AG09309 (cell line): Measurements from ENCODE around the gene KCNJ18.
"Not testable (repeated sequence)": the region's sequence is repeated elsewhere in the genome, so short reads cannot be mapped to it uniquely, and the experiment has no call there.

Source experiments
- DNase-seq: peaks from one replicate; pipeline ENCODE4 v3.0.0-alpha.2; 2010; ENCODE audit warnings: low read depth
- H3K4me3 ChIP-seq: 2 replicates; pipeline ENCODE4 v1.5.1; 2011; ENCODE audit warnings: mild to moderate bottlenecking, low read depth, low read length, moderate library complexity; ENCODE audit not compliant: control insufficient read depth
- TF ChIP-seq, protein P1 (sequence below): IDR thresholded peaks from 2 replicates; pipeline ENCODE4 v1.5.1; 2011; ENCODE audit warnings: mild to moderate bottlenecking, low read depth, low read length, inconsistent platforms; ENCODE audit not compliant: insufficient read depth, control insufficient read depth; ENCODE audit errors: missing control alignments

KCNJ18 gene

DNA sequence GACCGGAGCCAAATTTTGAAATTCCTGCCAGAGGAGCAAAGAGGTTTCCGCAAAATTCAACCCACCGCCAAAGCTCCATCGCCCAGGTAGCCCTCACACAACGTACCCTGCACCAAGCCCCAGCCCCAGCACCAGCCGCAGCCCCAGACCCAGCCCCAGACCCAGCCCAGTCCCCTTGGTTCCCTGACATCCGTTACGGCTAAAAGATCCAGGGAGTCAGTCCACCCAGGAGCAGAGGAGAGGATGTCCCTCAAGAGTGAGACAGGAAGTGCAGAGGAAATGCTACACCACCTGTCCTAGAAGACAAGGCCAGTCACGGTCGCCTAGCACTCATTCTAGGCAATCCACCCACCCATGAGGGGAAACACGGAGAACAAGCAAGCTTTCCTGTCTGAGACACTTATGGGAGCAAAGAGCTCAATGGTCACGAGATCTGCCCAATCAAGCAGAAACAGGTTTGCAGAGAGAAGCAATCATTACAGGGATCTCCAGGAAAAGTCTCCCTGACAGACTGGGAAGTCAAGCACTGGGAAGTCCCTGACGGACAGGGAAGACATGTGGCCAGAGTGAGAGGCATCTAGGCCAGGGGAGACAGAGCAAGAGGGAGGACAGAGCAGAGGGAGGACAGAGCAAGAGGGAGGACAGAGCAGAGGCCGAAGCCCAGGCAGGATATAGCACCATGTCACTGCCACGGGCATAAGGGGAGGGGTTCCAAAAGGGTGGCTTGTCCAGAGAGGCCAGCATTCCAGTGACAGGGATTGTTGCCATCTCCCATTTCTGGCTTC is 15.0 kb upstream of the KCNJ18 start:
- no peak for DNase-seq
- TF ChIP-seq, protein P1, sequence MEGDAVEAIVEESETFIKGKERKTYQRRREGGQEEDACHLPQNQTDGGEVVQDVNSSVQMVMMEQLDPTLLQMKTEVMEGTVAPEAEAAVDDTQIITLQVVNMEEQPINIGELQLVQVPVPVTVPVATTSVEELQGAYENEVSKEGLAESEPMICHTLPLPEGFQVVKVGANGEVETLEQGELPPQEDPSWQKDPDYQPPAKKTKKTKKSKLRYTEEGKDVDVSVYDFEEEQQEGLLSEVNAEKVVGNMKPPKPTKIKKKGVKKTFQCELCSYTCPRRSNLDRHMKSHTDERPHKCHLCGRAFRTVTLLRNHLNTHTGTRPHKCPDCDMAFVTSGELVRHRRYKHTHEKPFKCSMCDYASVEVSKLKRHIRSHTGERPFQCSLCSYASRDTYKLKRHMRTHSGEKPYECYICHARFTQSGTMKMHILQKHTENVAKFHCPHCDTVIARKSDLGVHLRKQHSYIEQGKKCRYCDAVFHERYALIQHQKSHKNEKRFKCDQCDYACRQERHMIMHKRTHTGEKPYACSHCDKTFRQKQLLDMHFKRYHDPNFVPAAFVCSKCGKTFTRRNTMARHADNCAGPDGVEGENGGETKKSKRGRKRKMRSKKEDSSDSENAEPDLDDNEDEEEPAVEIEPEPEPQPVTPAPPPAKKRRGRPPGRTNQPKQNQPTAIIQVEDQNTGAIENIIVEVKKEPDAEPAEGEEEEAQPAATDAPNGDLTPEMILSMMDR, result no peak
- no peak overlapping the region for H3K4me3 ChIP-seq

DNA sequence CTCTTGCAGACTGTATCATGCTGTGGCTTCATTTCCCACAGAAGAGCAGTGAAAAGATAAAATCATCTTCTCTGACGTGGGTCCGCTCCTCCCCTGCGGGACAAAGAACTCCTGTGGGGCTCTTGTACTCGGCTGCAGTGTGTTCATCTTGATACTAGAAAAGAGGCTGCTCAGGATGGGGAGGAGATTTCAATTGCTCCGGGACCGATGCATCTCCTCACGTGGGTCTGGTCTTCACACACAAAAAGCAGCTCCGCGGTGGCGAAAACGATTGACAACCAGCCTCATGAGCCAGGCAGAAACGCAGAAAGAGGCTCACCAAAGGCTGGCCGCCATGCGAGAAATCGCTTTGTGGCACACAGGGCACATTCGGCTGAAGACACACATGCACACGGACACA is 14.4 kb upstream of the KCNJ18 start:
- TF ChIP-seq, protein P1, result no peak
- no peak overlapping the region for H3K4me3 ChIP-seq
- DNase-seq, result no peak

DNA sequence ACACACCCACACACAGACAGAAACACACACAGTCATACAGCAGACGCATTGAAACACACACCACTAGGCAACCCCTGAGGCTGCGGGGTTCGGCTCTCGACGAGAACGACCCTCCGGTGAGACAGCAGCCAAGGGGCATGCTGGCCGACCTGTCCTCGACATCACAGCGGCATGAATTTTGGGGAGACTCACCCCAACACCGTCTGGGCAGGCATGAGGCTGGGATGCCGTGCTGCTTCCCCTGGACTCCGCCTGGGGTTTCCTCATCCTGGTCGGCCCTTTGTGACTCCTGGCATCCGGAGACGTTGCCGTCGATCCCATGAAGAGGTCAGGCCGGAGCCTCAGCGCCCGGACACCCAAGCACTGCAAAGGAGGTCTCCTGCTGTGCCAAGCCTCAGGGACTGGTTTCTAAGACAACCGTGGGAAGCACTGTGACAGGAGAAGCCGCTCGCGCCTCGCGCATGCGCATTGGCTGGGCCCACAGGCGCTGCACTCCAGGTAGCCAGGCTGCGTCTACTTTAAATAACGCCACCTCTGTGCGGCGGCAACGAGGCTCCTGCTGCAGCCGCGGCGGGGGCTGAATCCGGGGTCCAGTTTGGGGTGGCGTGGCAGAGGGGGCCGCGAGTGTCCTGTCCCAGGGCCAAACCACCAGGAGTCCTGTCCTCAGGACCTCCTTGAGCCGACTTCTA is 13.8 kb upstream of the KCNJ18 start:
- H3K4me3 ChIP-seq, result no peak overlapping the region
- TF ChIP-seq, protein P1, result no peak
- DNase-seq, result no peak

DNA sequence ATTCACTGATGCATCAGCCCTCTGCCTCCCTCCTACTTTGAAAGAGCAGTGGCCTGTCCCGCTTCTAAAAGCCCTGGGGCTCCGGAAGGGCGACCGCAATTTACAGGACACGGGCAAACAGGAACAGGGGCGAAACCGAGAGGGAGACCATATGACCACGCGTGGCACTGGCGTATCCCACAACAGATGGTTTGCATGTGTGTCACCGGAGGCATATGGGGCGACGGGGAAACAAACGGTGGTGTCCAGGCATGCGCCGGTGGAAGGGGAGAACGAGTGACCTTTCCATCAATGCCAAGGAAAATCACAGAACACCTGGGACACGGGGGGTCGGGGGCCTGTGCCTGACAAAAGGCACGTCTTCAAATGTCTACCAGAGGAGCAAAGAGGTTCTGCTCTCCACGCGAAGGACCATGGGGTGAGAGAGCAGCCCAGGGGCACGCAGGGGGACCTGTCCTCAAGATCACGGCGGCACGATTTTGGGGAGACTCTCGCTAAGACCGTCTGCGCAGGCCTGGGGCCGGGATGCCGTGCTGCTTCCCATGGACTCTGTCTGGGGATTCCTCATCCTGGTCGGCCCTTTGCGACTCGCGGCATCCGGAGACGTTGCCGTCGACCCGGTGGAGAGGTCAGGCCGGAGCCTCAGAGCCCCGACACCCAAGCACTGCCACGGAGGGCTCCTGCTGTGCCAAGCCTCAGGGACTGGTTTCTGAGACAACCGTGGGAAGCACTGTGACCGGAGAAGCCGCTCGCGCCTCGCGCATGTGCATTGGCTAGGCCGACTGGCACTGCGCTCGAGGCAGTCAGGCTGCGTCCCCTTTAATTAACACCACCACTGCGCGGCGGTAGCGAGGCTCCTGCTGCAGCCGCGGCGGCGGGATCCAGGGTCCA is 12.8 kb upstream of the KCNJ18 start:
- TF ChIP-seq, protein P1, result no peak
- DNase-seq, result no peak
- no peak overlapping the region for H3K4me3 ChIP-seq

DNA sequence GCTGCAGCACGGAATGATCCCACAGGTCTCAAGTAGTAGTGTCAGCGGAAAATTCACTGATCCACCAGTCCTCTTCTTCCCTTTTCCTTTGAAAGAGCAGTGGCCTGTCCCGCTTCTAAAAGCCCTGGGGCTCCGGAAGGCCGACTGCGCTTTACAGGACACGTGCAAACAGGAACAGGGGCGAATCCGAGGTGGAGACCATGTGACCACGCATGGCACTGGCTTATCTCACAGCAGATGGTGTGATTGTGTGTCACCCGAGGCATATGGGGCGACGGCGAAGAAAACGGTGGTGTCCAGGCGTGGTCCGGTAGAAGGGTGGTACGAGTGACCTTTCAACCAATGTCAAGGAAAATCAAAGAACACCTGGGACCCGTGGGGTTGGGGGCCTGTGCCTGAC is 12.0 kb upstream of the KCNJ18 start:
- H3K4me3 ChIP-seq, result no peak overlapping the region
- TF ChIP-seq, protein P1, result no peak
- no peak for DNase-seq

DNA sequence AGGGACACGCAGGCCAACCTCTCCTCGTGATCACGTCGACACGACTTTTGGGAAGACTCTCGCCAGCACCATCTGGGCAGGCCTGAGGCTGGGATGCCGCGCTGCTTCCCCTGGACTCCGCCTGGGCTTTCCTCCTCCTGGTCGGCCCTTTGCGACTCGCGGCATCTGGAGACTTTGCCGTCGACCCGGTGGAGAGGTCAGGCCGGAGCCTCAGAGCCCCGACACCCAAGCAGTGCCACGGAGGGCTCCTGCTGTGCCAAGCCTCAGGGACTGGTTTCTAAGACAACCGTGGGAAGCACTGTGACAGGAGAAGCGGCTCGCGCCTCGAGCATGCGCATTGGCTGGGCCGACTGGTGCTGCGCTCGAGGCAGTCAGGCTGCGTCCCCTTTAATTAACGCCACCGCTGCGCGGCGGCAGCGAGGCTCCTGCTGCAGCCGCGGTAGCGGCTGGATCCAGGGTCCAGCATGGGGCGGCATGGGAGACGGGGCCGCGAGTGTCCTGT is 11.4 kb upstream of the KCNJ18 start:
- not testable (repeated sequence) for DNase-seq, H3K4me3 ChIP-seq

DNA sequence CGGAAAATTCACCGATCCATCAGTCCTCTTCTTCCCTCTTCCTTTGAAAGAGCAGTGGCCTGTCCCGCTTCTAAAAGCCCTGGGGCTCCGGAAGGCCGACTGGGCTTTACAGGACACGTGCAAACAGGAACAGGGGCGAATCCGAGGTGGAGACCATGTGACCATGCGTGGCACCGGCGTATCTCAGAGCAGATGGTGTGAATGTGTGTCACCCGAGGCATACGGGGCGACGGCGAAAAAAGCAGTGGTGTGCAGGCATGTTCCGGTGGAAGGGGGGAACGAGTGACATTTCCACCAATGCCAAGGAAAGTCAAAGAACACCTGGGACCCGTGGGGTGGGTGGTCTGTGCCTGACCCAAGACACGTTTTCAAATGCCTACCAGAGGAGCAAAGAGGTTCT is 10.7 kb upstream of the KCNJ18 start:
- H3K4me3 ChIP-seq, DNase-seq: not testable (repeated sequence)

DNA sequence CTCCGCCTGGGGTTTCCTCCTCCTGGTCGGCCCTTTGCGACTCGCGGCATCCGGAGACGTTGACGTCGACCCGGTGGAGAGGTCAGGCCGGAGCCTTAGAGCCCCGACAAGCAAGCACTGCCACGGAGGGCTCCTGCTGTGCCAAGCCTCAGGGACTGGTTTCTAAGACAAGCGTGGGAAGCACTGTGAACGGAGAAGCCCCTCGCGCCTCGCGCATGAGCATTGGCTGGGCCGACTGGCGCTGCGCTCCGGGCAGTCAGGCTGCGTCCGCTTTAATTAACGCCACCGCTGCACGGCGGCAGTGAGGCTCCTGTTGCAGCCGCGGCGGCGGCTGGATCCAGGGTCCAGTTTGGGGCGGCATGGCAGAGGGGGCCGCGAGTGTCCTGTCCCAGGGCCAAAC is 10.2 kb upstream of the KCNJ18 start:
- not testable (repeated sequence) for DNase-seq, H3K4me3 ChIP-seq

DNA sequence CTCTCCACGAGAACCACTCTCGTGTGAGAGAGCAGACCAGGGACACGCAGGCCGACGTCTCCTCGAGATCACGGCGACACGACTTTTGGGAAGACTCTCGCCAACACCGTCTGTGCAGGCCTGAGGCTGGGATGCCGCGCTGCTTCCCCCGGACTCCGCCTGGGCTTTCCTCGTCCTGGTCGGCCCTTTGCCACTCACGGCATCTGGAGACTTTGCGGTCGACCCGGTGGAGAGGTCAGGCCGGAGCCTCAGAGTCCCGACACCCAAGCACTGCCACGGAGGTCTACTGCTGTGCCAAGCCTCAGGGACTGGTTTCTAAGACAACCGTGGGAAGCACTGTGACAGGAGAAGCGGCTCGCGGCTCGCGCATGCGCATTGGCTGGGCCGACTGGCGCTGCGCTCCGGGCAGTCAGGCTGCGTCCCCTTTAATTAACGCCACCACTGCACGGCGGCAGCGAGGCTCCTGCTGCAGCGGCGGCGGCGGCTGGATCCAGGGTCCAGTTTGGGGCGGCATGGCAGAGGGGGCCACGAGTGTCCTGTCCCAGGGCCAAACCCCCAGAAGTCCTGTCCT is 9.1 kb upstream of the KCNJ18 start:
- DNase-seq, H3K4me3 ChIP-seq: not testable (repeated sequence)

DNA sequence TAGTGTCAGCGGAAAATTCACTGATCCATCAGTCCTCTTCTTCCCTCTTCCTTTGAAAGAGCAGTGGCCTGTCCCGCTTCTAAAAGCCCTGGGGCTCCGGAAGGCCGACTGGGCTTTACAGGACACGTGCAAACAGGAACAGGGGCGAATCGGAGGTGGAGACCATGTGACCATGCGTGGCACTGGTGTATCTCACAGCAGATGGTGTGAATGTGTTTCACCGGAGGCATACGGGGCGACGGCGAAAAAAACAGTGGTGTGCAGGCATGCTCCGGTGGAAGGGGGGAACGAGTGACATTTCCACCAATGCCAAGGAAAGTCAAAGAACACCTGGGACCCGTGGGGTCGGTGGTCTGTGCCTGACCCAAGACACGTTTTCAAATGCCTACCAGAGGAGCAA is 8.4 kb upstream of the KCNJ18 start:
- H3K4me3 ChIP-seq, DNase-seq: not testable (repeated sequence)

DNA sequence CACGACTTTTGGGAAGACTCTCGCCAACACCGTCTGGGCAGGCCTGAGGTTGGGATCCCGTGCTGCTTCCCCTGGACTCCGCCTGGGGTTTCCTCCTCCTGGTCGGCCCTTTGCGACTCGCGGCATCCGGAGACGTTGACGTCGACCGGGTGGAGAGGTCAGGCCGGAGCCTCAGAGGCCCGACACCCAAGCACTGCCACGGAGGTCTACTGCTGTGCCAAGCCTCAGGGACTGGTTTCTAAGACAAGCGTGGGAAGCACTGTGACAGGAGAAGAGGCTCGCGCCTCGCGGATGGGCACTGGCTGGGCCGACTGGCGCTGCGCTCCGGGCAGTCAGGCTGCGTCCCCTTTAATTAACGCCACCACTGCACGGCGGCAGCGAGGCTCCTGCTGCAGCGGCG is 7.9 kb upstream of the KCNJ18 start:
- H3K4me3 ChIP-seq, DNase-seq: not testable (repeated sequence)
